Activated CD4-positive, alpha-beta T cell treated with anti-CD3 and anti-CD28 coated beads for 1 hour (primary cell): ENCODE results near the gene TFB1M.
A peak's percentile ranks its signal among the peaks of the same experiment; 100 is the strongest.
"Not testable (repeated sequence)": the region's sequence is repeated elsewhere in the genome, so short reads cannot be mapped to it uniquely, and the experiment has no call there.

Experiments used
- DNase-seq: peaks from one replicate; pipeline ENCODE4 v3.0.0-alpha.2; 2020

TFB1M gene

DNA sequence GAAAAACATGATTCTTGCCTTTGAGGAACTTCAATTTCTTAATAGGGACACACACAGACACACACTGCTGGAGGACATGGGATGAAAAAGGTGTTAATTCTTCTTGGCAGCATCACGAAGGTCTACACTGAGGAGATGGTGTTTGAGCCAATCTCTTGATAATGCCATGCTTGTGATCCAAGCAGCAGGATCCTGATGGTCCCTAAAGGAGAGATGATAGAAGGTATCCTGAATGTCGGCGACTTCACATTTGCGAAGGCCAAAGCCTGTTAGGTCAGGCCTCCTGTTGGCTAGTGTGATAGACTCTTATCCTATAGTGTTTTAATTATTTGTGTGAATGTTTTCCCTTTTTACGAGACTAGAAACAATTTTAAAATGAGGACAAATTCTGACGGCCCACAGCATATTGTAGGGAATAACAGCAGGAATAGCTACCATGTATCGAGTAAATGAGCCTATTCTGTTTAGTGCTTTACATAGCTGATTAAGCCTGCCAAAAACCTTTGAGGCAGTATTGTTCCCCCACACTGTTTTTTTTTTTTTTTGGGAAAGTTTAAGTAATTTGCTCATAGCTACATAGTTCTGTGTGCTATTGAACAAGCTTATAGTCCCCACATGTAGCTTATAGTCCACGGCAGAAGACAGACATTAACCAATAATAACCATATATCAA, 15.3 kb upstream of the TFB1M start:
- DNase-seq: no peak

DNA sequence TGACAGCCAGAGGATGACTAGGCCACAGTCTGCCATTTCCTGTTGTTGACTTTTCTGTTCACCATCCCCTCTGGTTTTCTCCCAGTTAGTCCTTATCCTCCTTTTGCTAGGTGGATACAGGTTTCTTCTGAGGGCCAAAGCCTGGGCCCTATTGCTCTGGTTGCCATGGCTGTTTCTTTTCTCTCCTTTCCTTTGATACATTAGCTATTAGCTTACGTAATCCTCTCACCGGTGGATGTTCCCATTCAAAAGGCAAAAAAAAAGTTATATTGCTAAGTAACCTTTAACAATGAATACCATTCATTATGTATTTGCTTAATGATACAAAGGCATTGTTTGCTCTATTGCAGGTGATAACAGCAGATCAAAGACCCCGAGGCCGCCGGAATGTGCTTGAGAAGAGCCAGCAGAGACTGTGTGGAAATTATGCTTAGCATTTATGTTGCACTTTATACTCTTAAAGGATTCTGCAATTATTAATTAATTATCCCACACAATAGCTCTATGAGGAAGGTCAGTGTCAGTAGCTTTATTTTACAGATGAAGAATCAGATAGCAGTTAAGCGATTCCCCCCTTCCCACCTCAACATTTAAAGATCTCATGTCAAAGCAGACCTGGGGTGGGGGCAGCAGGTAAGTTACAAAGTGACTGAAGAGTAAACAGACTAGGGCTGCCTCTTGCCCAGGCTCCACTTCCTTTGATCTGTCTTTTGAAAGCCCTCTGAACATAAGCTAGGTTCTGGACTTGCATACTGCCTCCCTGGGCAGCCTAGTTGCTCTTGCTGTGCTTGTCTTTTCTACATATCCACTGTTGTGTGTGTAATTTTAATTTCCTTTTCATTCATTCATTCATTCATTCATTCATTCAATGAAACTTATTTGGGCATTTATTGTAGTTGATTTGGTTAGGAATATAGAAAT, 14.5 kb upstream of the TFB1M start:
- DNase-seq: no peak

DNA sequence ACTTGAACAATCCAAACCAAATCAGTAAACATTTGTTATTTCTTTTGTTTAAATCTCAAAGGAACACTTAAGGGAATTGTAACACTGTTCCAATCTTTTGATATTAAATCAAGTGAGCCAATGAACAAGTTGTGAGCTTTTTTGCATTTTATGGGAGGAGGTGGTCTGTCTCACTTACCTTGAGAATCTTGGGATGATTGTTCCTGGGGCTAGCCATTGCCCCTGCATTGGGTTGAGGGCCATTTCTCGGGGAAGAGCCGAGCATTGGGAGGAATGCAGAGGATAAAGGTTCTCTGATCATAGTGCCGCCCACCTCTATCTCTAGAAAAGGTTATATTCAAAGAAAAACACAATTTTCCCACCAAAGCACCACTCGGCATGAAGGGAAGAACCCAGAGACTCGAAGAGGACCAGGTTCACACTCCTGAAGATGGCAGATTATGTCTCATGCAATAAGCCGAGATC, 13.8 kb upstream of the TFB1M start:
- no peak for DNase-seq

DNA sequence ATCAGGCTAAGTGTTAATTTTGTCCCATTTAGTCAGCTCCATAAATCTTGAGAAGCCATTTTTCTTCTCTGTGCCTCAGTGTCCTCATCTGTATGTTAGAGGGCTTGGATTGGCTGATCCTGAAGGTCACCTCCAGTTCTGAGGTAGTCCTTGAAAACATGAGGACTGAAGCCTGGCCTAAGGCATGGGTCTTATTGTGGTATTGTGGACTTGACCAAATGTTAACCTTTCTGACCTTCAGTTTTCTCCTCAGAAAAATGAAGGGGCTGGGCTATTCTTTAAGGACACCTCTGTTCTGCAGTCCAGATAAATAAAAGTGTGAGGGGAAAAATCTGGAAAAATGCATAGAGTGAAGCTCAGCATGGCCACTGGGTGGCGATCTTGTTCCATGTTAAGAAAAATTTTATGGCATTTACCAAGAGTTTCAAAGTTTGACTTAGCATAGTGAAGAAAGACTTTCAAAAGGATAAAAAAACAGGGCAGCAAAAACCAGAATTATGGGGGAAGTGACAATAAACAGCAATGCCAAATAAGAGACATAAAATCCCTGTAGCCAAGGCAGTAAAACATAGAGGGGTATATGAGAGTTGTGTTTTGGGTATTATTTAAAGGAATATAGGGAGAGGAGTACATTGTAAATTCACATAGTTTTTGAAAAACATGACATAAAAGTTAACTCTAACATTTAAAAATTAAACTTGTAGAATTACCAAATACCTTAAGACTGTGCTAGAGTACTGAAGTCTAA, 13.2 kb upstream of the TFB1M start:
- DNase-seq: peak; percentile 39

DNA sequence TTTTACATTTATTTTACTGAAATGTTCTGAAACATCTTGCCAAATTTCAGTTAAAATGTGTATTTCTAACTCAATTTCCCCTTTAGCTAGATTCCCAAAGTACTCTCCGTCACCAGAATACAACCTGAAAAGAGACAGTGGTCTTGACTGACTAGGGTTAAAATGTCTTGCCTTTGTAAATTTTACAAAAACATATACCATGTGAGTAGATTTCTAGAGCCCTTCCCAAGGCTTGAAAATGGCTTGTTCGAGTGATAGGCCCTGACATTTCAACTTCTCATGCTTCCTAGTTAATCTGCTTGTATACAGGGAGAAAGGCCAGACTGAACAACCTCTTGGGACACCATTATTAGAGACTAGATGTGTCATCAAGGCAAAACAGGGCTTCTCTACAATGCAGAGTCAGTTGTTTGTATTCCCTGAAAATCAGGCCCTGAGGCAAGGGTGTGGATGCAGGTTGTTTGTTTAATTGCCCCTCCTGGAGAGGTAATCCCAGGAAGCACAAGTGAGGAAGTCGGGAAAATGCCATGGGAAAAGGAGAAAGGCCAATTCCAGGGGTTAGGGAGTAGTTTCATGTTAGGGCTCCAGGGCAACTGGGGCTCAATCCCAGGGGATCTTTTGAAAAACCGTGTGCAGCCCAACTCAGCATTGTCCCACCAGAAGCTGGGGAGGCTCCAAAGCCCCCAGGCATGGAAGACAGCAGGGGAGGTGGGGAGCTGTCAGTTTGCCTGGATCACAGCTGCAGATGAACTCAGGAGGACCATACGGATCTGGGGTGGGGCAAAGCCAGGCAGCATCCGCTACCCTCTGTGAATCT, 11.6 kb upstream of the TFB1M start:
- no peak for DNase-seq

DNA sequence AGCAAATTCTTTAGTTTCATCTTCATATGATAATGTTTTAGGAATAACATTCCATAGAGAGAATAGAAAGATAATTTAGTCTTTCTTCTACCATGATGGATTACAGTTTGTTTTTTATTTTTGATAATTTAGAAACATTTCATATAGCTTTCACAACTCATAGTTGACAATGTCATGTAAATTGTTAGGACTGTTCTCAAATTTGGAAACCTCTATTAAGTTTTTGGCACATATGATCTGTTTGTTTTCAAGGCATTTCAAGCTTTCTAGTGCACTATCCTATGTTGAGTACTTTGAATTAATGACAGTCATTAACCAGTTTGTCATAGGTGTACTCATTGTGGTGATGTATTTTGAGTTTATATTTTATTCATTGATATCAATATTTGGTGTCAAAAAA, 10.7 kb upstream of the TFB1M start:
- DNase-seq: no peak

DNA sequence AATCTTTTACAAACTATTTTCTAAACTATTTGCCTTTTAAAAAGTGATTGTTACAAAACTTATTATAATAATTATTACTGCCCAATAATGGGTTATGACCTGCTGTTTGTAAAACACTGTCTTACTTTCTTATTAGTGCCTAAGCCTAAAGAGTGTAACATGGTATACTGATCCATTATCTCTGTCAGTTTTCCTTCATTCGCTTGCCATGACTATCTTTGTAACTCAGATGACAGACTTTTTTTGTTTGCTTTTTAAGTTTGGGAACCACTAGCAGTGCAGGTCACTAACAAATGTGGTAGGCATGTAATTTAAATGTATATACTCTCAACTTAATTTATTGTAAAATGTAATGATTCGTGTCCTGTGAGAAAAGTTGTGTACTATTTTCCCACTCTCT, 9.9 kb upstream of the TFB1M start:
- DNase-seq: no peak

DNA sequence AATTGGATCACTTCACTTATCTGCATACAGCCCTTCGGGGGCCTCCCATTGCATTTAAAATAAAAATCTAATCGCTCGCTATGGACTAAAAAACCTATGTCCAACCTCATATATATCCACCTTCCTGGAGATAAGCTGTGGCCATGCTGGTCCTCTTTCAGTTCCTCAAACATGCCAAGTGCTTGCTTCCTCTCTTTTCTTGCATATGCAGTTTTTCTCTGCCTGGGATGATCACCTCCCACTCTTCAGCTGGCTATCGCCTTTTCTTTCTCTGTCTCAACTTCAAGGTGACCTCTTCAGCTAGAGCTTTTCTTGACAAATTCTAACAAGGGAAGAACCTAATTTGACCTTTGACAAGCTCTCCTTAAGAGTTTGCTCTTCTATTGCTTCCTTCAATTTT, 5.6 kb upstream of the TFB1M start:
- no peak for DNase-seq

DNA sequence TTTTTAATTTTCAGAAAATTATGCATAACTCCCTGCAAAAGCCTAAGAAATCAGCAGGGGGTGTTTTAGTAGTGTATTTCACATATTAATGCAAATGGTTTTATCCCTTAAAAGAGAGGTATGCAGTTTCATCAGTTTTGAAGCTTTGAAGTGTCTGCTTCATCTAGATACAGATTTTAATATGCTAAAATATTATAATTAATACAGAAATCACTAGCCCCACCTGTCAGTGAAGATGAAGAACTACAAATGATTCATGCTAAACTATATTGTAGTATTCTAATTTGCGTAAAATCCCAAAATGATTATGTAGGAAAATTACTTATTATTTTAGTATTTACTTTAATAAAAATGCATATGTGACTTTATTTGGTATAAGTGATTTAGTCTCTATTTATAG, 2.9 kb upstream of the TFB1M start:
- DNase-seq: no peak

DNA sequence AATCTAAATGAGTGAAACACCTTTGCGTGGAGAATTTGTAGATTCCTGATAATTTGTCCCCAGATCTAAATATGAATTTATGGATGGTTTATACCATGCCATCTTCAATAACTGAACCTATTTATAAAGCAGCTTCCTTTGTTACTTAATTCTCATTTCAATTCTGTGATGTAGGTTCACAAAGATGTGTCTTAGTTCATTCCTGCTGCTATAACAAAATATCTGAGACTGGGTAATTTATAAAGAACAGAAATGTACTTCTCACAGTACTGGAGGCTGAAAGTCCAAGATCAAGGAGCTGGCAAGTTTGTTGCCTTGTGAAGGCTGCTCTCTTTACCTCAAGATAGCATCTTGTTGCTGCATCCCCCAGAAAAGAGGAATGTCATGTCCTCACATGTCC, 2.1 kb upstream of the TFB1M start:
- no peak for DNase-seq

DNA sequence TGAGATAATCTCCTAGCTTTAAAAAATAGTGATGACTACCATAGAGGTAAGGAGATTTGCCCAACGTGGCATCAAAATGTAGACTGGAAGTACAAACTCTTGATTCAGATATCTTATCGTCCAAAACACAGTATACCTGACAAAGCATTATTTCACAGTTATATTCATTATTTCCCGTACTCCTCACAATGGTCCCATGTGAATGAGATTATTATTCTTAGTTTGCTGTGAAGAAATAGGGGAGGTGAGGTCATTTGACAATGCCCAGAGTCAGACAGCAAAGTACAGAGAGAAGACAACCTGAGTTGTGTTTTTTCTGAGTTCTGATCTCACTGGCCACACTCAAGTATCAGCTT, 1.2 kb upstream of the TFB1M start:
- no peak for DNase-seq

DNA sequence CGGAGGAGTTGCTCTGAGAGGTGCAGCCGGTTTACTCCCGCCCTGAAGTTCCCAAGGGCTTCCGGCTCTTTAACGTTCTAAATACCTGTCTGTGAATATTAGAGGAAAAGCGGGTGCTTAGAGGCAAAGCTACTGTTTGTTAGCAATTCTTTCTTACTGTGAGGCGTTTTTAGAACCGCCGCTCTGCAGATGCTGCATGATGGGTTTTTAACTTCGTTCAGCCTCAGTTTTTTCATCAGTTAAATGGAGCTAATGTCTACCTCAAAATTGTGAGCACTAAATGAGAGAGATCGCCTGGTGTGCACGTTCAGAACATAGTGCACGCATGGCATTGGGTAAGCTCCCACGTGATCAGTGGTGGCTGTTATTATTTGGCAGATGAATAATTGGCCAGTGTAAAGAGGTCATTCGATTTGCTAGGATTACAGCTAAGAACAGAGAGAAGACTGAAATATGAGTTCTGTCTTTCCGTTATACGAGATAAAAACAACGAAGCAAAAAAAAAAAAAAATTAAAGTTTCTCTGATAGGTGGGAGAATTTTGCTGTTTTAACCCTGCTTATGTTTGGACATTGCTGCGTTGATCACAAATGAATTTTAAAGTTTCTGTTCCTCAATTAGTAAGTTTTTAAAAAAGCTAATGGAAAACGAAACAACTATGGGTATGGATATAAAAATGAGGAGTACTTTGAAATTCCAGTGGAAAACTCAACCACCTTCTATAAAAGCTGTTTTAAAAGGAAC, 660 bp upstream of the TFB1M start:
- peak; percentile 18 for DNase-seq

DNA sequence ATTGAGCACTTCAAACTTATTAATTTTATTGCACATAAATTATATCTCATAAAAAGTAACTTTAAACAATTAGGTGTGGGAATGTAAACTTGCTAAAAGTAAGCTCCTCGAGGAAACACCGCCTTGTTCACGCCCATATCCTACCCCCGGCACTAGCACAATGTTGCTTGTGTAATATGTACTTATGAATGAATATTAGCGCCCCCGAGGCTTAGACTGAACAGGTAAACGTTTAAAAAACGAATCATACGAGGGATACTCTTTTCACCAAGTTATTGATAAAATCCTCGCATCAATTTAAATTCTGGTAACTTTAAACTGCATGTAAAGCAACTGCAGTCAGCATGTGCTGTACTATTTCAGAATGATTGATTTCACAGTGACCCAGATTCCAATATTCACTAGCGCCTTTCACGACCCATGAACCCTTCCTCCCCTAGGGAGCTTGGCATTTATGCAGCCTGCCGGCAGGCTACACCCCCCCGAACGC, 637 bp downstream of the TFB1M start:
- DNase-seq: no peak

DNA sequence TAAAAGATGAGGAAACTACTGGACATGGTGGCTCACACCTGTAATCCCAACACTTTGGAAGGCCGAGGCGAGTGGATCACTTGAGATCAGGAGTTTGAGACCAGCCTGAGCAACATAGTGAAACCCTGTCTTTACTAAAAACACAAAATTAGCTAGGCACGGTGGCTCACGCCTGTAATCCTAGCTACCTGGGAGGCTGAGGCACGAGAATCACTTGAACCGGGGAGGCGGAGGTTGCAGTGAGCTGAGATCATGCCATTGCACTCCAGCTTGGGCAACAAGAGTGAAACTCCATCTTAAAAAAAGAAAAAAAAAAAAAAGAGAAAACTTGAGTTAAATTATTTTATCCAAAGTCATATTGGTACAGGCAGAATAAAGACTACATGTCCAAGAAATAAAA, 1.3 kb downstream of the TFB1M start:
- DNase-seq: not testable (repeated sequence)

DNA sequence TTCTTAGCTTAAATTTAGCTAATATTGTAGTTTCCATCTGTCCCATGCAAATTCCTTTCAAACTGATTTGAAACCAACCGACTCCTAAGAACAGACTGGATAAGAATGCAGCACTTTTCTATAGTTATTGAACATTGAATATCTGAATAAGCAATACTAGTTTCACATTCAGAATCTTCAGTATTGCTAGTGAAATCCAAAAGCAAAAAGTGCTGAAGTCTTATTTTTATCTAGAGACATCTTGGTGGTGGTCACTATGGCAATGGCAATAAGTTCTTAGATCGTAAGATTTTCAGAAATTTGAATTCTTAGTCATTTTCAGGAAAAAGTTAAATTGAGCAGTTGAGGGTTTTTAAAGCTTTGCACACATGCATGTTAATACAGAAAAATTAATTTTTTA, 2.7 kb downstream of the TFB1M start:
- no peak for DNase-seq

DNA sequence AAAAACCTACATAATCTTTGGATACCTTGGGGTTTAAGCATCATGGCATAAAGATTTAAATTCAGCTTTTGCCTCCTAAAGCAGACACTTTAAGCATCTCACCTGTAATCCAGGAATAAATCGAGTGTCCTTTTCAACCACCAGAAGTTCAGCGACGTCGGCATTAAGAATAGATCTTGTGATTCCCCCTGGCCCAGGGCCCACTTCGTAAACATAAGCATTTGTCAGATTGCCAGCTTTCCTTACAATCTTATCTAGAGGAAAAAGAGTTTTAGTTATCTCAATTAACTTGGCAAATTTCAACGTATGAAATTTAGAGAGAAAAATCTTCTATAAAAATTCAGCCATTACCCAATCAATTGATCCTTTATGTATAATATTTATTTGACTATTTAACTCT, 3.2 kb downstream of the TFB1M start:
- no peak for DNase-seq

DNA sequence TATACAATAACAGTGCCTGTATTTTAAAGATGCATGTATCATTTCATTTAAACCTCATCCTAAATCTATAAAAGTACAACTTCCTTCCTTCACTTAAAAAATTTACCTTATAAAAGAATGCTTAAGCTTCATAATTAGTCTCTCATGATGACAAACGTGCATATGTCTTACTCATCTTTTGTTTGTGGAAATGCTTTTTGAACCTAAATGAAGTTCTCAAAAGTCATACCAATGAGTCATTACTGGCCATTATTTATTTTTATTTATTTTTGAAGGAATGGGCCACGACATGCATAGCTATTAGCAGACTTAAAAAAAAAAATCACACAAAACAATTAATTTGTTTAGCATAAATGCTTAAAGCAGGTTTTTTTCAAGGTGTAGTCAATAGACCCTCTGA, 3.7 kb downstream of the TFB1M start:
- DNase-seq: no peak

DNA sequence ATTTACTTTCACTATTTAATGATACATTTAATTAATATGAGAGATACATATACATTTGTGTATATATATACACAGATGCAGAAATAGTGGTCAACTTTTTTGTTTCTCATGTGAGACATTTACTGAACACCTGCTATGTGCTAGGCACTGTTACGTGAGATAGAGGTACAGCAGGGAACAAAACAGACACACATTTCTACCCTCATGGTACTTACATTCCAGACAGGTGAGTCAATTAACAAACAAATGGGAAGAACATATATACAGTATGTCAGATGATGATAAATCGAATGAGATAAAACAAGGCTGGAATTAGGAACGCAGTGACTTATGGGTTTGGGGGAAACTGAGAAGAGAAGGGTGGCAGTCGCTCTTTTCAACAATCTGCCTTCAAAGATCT, 5.1 kb downstream of the TFB1M start:
- no peak for DNase-seq

DNA sequence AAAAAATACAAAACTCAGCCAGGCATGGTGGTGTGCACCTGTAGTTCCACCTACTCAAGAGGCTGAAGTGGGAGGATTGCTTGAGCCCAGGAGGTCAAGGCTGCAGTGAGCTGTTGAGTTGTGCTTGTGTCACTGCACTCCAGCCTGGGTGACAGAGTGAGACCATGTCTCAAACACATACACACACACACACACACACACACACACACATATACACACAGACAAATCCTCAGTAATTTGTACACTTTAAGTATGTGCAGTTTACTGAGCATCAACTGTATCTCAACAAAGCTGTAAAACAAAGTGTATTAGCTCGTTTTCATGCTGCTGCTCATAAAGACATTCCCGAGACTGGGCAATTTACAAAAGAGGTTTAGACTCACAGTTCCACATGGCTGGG, 7.3 kb downstream of the TFB1M start:
- DNase-seq: no peak

DNA sequence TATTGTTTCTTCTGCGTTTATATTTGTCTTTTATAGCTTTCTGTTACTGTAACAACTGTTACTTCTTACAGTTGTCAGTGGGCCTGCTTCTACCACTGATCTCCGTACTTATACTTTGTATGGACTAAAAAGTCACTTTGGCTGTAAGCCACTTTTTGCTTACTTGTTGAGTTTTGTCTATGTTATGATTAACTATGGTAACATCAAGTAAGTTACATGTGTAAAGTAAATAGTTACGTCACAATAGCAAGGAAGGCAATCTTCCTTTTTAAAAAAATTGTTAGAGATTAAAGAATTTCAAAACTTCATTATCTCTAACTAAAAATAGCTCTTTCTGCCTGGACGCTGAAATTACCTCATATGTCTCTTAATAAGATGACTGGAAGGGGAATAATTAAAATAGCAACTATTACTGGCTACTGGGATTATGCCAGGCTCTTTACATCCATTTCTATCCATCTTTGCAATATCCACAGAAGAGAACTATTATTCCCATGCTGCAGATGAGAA, 10.9 kb downstream of the TFB1M start:
- no peak for DNase-seq

DNA sequence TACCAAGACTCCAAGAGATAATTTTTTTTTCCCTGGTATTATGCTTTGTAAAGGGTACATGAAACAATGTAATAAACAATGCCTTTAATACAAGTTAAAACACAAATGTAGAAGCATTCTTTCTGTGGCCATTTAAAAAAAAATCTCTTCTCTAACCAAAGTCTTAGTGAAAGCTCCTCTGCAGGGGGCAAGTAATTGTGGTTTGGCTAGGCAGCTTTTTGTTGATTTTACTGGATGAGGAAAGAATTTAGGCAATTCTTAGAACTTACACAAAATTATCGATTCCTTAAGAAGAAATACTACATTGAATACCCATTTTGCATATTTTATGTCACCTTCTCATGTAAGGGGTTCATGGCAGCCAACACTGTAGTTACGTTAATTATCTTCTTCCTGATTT, 12.4 kb downstream of the TFB1M start:
- no peak for DNase-seq

DNA sequence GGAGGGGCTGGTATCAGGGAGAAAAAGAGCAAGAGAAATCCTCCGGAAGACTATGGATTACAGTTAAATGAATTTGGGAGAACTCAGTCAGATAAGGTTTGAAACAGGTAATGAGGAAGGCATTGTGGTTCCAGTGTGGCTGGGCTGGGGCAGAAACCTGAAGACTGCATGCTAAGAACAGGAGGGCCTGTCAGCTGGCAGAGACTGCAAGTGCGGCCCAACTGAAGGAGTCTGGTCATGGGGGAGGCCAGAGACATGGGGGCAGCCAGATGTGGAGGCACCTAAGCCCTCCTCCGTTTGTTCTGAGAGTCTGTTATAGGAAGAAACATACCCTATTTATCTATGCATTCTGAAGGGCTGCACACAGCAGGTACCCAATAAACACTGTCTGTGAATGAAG, 16.6 kb downstream of the TFB1M start:
- DNase-seq: no peak
